ENCODE data around the gene LAMTOR1.
"Not testable (repeated sequence)": the region's sequence is repeated elsewhere in the genome, so short reads cannot be mapped to it uniquely, and the experiment has no call there.

Gene LAMTOR1

DNA sequence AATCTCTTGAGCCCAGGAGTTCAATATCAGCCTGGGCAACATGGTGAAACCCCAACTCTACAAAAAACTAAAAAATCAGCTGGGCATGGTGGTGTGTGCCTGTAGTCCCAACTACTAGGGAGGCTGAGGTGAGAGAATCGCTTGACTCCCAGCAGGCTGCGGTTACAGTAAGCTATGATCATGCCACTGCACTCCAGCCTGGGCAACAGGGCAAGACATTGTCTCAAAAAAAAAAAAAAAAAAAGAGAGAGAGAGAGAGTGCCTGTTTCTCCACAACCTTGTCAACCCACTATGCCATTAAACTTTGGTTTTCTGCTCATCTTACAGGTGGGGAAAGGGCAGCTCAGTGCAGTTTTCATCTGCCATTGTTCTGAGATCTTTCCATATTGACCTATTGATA is 37.6 kb upstream of the LAMTOR1 start:
- DNase-seq (ENCODE audit: low spot score): no peak
- in situ Hi-C loops (cut with MboI; ENCODE audit: low pct_unique_long_range_greater_than_20kb, low sequenced_read_pairs, unreplicated experiment): no loop called here
- TF ChIP-seq, protein P1, sequence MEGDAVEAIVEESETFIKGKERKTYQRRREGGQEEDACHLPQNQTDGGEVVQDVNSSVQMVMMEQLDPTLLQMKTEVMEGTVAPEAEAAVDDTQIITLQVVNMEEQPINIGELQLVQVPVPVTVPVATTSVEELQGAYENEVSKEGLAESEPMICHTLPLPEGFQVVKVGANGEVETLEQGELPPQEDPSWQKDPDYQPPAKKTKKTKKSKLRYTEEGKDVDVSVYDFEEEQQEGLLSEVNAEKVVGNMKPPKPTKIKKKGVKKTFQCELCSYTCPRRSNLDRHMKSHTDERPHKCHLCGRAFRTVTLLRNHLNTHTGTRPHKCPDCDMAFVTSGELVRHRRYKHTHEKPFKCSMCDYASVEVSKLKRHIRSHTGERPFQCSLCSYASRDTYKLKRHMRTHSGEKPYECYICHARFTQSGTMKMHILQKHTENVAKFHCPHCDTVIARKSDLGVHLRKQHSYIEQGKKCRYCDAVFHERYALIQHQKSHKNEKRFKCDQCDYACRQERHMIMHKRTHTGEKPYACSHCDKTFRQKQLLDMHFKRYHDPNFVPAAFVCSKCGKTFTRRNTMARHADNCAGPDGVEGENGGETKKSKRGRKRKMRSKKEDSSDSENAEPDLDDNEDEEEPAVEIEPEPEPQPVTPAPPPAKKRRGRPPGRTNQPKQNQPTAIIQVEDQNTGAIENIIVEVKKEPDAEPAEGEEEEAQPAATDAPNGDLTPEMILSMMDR (IDR thresholded peaks at IDR 0.05; ENCODE audit: extremely low read depth, insufficient read depth, missing control alignments): no peak

DNA sequence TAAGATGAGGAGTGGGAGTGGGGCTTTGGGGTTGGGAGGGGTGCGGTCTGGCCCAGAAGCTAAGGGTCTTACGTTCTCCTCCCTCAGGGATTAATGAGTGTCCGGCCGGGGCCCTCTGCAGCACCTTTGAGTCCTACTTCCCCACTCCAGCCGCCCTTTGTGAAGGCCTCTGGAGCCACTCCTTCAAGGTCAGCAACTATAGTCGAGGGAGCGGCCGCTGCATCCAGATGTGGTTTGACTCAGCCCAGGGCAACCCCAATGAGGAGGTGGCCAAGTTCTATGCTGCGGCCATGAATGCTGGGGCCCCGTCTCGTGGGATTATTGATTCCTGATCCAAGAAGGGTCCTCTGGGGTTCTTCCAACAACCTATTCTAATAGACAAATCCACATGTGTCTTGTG is 36.4 kb upstream of the LAMTOR1 start:
- in situ Hi-C loops (cut with MboI; ENCODE audit: low pct_unique_long_range_greater_than_20kb, low sequenced_read_pairs, unreplicated experiment): no loop called here
- DNase-seq (ENCODE audit: low spot score): no peak
- TF ChIP-seq, protein P1 (IDR thresholded peaks at IDR 0.05; ENCODE audit: extremely low read depth, insufficient read depth, missing control alignments): no peak

GRCh38 chr11:72138821-72139390 is 35.8 kb upstream of the LAMTOR1 start:
- in situ Hi-C loops (cut with MboI; ENCODE audit: low pct_unique_long_range_greater_than_20kb, low sequenced_read_pairs, unreplicated experiment): no loop called here
- no peak for DNase-seq (ENCODE audit: low spot score)
- TF ChIP-seq, protein P1 (IDR thresholded peaks at IDR 0.05; ENCODE audit: extremely low read depth, insufficient read depth, missing control alignments): no peak

DNA sequence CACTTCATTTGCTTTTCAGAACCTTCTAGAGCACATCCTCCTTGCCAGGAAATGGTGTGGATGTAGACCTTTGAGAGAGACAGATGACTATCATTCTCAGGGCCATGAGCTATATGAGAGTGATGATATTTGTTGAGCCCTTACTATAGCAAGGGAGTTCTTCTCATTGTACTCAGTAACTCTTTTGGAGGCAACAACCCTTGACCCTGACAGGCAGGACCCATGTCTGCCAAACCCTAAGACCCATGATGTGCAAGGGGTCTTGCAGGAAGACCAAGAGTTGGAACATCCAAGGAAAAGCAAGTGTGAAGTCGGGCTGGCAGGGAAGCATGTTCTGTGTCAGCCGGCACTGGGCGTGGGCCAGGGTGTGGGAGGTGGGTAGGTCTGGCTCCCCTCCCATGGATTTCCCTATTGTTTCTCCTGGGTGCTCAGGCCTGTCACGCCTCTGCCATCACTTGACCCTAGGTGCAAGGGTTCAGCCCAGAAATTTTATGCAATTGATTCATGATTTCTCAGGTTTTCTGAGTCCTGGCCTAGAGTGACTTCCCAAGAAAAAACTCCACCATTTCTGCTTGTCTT is 33.7 kb upstream of the LAMTOR1 start:
- DNase-seq (ENCODE audit: low spot score): no peak
- TF ChIP-seq, protein P1 (IDR thresholded peaks at IDR 0.05; ENCODE audit: extremely low read depth, insufficient read depth, missing control alignments): no peak
- in situ Hi-C loops (cut with MboI; ENCODE audit: low pct_unique_long_range_greater_than_20kb, low sequenced_read_pairs, unreplicated experiment): no loop called here

- TF ChIP-seq, protein P1 (IDR thresholded peaks at IDR 0.05; ENCODE audit: extremely low read depth, insufficient read depth, missing control alignments): no peak
- in situ Hi-C loops (cut with MboI; ENCODE audit: low pct_unique_long_range_greater_than_20kb, low sequenced_read_pairs, unreplicated experiment): no loop called here
- no peak for DNase-seq (ENCODE audit: low spot score)
Measured at GRCh38 chr11:72135891-72136683, 33.0 kb upstream of the LAMTOR1 start.

DNA sequence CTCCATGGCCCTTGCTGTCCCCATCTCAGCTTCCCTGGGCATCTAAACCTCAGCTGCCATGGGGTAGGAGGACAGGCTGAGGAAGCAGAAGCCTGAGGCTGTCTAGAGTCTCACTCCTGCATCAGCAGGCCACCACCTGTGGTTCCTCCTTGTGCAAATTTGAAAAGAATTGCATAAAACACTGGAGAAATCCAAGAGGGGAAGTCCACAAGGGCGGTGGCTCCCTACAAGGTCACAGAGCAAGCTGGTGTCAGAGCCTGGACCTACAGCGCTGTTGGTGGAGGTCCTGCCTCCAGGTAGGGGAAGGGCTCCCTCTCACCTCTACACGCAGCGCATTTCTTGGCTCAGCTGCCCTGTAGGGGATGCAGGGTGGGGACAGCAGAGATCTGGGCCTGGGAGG is 32.4 kb upstream of the LAMTOR1 start, which contains the start of gene FOLR3:
TSS of gene FOLR3 (plus strand) at position 253 of the 400 bp plus-strand sequence. CDS start 228 bp downstream, outside the sequence.
- DNase-seq (ENCODE audit: low spot score); in situ Hi-C loops (cut with MboI; ENCODE audit: low pct_unique_long_range_greater_than_20kb, low sequenced_read_pairs, unreplicated experiment): not testable (repeated sequence)

DNA sequence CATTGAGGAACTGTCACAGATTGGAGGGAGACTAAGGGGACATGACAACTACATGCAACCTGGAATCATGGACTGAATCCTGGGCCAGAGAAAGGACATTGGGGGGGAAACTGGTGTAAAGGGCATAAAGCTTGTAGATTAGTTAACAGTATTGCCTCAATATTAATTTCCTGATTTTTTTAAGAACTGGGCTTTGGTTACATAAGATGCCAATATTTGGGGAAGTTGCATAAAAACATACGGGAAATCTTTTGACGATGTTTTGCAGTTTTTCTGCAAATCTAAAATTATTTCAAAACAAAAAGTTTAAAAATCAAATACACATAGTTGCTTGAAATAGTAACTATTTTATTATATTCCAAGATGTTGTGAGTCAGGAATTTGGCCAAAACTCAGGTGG is 29.5 kb upstream of the LAMTOR1 start:
- TF ChIP-seq, protein P1 (IDR thresholded peaks at IDR 0.05; ENCODE audit: extremely low read depth, insufficient read depth, missing control alignments): no peak
- no peak for DNase-seq (ENCODE audit: low spot score)
- in situ Hi-C loops (cut with MboI; ENCODE audit: low pct_unique_long_range_greater_than_20kb, low sequenced_read_pairs, unreplicated experiment): no loop called here
